Stimulated activated CD4-positive, alpha-beta T cell treated with anti-CD3 and anti-CD28 coated beads, Interleukin-12 subunit alpha, Interleukin-12 subunit beta, amount 100 ng/mL, for 48 hours (primary cell): ENCODE measurements around the gene PCSK4.
"Not testable (repeated sequence)": the region's sequence is repeated elsewhere in the genome, so short reads cannot be mapped to it uniquely, and the experiment has no call there.

Experiments
- DNase-seq, 3 donors: peaks; one replicate each; pipeline ENCODE4 v3.0.0-alpha.2; 2020; ENCODE audit warnings: low read depth in 2 of 3, low spot score in 1 of 3

PCSK4 gene

GRCh38 chr19:1505012-1505411 is 14.9 kb upstream of the PCSK4 start:
- DNase-seq = no peak

GRCh38 chr19:1503925-1504773 is 14.0 kb upstream of the PCSK4 start:
- no peak for DNase-seq

- DNase-seq = peak; percentile 58 to 70 (median 65)
Measured at GRCh38 chr19:1503089-1503924, 13.2 kb upstream of the PCSK4 start.

GRCh38 chr19:1502433-1503088 is 12.4 kb upstream of the PCSK4 start:
- no peak for DNase-seq

GRCh38 chr19:1501200-1501595 is 11.0 kb upstream of the PCSK4 start:
- DNase-seq = no peak

GRCh38 chr19:1499231-1499630 is 9.1 kb upstream of the PCSK4 start:
- DNase-seq = not testable (repeated sequence)

- DNase-seq = no peak
Measured at GRCh38 chr19:1497578-1498235, 7.6 kb upstream of the PCSK4 start.

GRCh38 chr19:1496714-1497577 is 6.8 kb upstream of the PCSK4 start:
- no peak for DNase-seq

- DNase-seq = no peak
Measured at GRCh38 chr19:1495799-1496713, 5.9 kb upstream of the PCSK4 start.

- DNase-seq = no peak
Measured at GRCh38 chr19:1495051-1495798, 5.1 kb upstream of the PCSK4 start.

- no peak for DNase-seq
Measured at GRCh38 chr19:1494115-1494815, 4.1 kb upstream of the PCSK4 start.

GRCh38 chr19:1492474-1493006 is 2.4 kb upstream of the PCSK4 start:
- no peak for DNase-seq

- no peak for DNase-seq
Measured at GRCh38 chr19:1491849-1492170, 1.7 kb upstream of the PCSK4 start.

- no peak for DNase-seq
Measured at GRCh38 chr19:1491114-1491848, 1.1 kb upstream of the PCSK4 start, which contains the start of gene REEP6. REEP6 (plus strand) TSS chr19:1491181; CDS start chr19:1491270, 89 bp downstream.

GRCh38 chr19:1489463-1490310 is 463 bp downstream of the PCSK4 start:
- DNase-seq = no peak

GRCh38 chr19:1488282-1488601 is 1.9 kb downstream of the PCSK4 start:
- DNase-seq = no peak
